NCI-H2081 (cell line): Measurements from ENCODE around the gene SMYD3.

Experiments
- DNase-seq, 2 experiments: peaks; one replicate each; lab custom pipeline; 2025; lab: John Stamatoyannopoulos, UW

The SMYD3 gene

DNA sequence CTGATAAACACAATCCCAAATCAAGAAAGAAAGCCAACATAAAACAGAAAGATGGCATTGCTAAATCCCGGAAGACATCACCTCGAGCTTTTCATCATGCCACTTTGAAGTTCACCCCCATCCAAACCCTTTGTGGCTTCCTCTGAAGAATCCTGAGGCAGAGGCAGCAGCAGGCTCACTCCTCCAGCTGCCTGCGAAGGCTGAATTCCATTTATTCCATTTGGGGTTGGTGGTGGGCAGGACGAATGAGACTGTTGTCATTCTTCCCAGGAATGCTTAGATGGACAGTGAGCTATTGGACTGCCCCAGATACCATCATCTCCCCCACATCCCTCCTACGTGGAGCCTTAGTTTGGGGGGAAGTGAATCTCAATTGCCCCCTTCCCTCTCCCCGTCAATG is 437.5 kb downstream of the SMYD3 start:
- no peak for DNase-seq

DNA sequence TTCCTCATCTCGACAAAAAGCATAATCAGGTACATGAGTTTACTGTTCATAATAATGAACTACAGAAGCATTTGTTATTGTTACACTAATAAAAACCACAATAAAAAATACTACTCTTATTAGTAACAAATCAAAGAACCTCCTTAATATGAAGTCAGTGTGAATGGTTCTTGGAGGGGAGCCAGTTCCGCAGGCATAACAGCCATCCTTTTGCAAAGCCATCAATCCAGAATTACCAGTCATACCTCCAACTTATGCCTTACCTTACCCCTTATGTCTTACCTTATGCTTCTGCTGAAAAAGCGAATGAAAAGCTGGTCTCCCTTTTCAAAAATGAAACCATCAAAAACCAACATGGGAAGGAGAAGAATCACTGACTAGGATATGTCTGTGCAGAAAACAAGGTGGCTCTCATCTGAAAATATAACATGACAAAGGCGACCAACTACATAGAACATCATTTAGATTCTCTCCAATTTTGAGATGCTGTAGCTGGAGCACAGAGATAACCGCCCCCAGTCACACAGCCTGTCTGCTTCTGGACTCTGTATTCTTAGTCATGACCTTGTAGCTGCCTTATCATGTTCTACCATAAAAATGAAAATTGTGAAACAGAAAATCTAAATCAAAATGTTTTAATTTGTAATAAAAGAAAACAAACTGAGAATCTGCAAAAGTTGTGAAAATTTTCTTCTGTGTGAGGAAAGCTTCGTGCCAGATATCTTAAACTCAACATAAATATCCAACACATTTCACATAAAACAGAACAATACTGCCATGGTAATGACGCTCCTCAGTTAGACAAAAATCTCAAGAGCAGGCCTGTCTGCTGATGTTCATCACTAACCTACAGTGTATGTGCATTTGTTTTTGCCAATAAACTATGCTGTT is 438.2 kb downstream of the SMYD3 start:
- no peak for DNase-seq

DNA sequence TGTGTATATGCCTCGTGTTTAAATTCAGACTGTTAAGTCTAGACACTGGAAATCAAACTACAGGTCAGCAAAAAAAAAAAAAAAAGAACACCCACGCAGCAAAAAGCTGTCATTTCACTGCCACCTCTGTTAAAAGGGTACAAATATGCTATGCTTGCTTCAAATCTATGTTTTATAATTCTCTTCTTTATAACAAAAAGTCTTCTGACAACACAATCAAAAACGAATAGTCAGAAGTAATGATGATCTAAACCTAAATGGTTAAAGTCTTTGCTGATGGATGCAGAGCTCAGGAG is 438.9 kb downstream of the SMYD3 start:
- no peak for DNase-seq

DNA sequence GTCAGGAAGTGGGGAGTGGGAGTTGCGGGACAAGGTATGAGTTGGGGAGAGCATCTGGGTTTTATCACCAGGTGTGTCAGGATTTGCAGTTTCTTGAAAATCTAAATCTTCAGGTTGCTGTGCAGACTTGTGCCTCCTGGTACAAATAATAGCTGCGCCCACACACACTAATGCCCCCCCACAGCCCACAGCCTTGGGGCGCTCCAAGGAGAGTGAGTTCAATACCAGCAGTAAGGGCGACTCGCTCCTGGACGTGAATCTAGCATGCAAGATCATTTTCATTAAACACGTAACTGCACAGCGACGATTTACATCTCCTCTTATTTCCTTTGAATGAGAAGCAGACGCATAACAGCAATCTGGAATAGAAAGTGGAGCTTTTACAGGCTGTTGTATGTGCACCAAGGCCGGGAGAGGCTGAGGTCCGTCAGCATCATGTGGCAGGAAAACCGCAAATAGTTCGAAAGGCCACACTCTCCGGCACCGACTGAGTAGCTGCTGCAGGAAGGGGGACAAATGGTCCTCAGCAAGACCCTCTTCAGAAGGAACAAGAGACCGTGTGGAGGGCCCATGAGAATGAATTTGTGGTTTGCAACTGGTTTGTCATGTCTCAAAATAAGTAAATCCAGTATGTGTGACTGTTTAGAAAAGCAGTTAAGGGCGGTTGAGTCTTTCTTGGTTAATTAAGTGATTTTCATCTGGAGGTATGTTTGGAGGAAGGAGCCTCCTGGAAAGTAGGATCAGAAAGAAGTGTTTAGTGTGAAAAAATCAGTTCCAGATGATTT is 439.5 kb downstream of the SMYD3 start:
- DNase-seq: no peak

DNA sequence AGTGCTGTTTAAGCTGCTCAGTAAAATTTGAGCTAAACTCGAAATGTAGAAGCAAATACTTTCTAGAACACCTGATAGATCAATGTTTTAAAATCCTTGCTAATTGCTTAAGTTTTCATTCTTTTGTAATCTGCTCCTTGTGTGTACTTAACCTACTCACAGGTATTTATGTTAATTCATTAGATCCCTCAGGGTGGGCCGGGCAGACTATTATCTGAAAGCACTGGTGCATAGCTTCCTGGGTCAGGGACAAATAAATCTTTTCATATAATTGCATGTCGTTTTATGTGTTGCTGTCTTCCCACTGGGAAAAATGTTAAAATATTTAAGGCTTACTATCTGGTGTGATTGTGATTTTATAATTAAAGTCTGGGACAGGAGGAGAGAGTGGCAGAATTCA is 440.5 kb downstream of the SMYD3 start:
- DNase-seq: peak in 1 of 2 experiments; percentile 54

DNA sequence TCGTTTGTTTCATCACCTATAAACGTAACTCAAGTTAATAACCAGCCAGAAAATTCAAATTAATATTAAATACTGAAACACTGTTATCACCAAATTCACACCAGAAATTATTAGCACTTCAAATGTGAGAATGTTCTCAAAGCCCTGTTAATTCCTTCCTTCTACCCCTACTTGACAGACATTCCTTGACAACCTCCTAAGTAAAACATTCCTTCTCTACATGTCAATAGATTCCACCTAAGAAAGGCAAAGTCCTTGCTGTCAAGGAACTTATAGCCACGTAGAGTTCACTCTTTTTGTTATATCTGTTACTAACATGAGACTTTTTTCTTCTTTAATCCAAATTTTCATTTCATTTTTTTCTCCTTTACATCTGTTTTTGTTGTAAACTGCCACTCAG is 441.5 kb downstream of the SMYD3 start:
- DNase-seq: no peak

DNA sequence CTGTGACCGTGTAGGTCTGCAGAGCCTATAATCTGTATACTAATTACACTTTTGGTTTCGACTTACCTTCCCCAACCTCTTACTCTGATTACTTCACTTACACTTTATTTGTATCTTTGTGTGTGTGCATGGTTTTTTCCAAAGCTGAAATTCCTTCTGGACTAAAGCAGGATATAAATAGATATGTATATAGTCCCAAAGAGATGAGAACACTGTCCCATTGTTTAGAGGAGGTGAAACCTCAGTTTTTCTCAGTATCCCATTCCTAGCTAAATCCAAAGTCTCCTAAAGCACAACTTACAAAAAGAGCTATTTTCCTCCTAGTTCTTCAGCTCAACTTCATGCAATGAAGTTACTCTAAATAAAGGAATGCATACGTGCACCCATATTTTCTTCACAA is 442.2 kb downstream of the SMYD3 start:
- DNase-seq: no peak

DNA sequence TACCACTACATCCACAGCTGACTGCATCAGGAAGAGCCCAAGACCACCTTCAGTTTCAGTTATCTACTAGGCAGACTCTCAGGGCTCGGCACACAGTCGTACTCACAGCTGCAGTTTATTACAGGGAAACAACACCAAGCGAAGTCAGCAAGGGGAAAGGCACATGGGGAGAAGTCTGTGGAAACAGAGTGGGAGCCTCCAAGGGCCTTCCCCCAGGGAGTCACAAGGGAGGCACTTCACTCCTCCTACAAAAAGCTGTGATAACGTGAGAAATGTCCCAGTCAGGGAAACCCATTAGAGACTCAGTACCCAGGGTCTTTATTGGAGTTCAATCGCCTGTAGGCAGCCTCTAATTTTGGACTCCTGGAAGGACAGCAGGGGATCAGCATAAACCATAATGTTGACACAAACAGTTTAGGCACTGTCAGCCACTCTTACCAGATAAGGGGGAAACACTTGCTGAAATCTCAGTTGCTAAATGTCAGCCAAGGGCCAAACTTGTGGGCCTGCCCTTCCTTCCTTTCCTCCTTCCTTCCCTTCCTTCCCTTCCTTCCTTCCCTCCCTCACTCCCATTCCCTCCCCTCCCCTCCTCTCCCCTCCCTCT is 444.0 kb downstream of the SMYD3 start:
- DNase-seq: no peak

DNA sequence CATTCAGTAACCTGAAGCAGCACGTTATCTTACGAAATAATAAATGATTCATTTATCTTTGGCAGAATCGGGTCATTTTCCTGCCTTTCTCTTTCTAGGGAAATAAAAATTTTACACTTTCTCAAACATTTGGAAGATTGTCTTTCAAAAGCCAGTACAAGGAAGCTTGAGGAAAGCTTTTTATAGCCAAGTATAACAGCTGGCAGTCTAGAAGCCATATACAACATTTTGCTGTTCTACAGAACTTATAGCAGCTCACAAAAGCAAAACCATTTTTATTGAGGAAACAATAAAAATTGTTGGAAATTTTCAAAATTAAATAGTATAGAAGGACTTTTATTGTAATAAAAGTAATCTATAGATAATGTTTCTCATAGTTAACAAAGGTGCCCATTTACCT is 448.6 kb downstream of the SMYD3 start:
- no peak for DNase-seq

DNA sequence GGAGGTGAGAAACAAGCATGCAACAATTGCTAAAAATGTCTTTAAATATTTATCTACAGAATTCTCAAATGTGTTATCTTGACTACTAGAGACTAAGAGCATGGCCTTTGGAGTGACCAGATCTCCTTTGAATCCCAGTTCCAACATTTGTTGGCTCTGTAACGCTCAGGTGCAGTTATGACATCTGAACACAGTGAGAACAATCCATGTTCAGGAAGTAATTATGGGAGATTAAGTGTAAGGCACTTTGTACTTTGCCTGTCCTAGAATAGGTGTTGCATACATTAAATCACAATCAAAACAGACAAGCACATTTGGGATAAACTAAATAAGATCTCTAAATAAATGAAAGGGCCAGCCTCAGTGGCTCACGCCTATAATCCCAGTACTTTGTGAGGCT is 454.5 kb downstream of the SMYD3 start:
- DNase-seq: peak in 1 of 2 experiments; percentile 53

DNA sequence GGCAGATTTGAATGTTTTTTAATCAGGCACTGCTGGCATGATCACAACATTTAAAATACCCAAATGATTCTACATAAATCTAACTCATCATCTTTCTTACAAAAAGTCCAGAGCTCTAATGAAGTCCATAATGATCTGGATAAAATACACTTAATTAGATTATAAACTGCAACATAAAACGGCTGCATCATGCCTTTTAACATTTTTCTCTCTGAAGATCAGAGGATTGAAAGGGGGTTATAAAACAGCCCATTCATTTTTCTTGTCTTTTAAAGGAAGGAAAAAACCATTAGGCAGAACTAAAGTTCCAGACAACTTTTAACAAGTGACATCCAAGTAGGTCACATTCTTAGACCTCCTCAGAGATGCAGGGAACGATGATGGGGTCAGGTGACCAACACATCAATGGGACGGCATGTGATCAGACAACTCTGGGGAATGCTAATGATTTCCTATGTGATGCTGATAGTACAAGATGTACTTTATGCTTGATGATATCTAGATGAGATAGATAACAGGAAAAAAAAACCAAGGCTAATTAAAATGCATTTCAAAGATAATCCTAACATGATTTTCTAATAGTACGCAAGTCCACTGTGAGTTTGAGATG is 455.1 kb downstream of the SMYD3 start:
- DNase-seq: no peak

DNA sequence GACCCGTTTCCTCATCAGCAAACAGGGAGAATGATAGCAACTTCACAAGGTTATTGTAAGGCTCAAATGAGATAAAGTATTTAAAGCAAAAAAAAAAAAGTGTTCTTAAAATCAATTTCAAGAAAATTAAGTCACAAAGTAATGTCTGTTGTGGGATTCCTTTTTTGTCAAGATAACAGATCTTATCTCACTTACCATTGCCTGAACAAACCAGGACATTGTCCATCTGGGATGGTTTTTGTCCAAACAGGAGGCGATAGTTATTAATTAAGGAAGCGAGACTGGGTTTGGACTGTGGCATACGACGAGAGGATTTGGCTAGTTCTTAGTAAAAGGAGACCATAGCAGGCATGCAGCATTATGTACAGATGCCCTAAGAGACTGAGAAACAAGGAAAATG is 458.4 kb downstream of the SMYD3 start:
- DNase-seq: no peak

DNA sequence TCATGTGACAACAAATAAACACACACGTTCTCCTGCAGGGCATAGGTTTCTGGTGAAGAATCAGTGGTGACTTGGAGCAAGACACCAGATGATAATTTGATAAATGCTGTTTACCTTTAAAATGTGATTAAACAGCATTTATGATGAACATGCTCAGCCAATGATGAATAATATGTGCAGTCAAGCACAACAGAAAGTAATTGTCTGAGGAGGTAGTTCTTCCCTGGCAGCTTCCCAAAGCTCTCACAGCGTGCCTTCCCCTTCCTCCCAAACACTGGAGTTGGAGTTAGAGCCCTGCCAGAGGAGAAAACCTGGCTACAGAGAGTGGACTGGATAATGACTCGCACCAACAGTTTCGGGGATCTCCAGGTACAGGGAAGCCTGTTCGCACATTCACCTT is 463.5 kb downstream of the SMYD3 start:
- peak; percentile 67 to 87 for DNase-seq

DNA sequence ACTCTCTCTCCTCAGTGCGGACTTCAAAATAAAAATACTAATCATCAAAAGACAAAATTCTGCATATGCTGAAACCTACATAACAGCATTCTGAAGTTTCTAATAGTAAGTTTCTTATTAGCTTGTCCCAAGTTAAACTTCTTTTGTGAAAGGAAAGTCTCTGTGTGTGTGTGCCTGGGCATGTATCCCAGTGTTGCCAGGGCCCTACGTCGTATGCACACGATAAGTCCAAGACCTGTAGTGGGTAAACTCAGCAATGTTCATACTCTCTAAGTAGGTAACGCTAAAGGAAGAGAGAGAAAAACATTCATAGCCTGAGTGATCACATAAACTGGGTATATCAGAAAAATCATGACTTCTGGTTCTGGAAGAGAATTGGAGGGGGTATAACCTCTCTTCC is 465.7 kb downstream of the SMYD3 start:
- no peak for DNase-seq

DNA sequence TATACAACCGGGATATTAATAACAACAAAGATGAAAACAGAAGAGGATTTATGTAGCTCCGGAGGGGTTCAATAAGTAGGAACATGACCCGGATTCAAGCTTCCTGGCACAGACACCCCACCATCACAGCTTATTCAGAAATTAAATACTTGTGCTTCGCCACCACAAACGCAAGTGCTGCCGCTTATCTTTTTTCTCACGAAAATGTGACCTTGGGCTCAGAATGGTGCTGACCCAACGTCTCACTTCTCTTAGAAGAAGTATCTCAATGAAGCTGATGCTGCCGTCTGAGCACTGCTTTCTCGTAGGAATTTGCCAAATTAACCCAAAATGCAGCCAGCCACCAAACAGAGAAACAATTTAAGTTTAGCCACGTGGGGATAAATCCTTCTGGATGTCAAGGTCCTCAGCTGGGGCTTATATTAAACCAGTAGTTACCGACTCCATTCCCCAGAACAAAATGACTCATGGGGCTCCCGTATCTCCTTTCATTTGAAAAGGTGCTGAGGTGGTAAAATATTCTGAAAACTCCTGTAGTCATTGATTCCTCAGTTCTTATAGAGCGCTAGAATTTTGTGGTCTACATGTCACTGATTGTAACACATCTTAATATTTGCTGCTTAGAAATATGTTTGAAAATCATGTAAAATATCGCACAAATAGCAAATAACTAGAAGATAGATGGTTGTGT is 466.7 kb downstream of the SMYD3 start:
- no peak for DNase-seq

DNA sequence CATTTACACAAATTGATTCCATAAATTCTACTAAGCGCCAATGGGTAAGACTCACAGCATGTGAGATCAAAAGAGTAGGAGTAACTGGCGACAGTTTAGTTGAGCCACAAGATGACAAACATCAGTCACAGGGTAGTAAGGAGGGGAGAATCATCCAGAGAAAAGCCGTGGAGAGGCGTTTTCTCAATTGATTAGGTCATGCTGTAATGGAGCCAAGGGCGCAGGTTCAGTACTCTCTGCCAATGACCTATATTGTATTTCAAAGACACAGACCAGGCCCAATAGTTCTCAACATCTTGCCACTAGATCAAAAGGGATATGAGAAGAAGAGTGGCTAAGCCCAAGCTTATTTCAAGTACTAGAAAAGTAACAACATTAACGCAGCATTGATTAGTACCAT is 467.5 kb downstream of the SMYD3 start:
- no peak for DNase-seq

DNA sequence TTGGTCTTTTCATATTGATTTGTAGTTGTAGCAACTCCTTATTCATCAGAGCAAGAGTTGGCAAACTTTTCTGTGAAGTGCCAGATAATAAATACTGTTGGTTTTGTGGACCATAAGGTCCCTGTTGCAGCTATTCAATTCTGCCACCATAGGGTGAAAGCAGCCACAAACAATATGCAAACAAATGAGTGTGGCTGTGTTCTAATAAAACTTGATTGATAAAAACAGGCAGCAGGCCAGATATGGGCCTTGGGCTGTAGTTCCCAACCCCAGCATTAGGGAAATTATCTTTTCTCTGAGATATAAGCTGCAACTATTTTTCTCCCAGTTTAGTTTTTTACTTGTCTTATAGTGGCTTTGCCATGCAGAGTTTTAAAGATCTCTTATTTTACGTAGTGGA is 469.2 kb downstream of the SMYD3 start:
- no peak for DNase-seq

DNA sequence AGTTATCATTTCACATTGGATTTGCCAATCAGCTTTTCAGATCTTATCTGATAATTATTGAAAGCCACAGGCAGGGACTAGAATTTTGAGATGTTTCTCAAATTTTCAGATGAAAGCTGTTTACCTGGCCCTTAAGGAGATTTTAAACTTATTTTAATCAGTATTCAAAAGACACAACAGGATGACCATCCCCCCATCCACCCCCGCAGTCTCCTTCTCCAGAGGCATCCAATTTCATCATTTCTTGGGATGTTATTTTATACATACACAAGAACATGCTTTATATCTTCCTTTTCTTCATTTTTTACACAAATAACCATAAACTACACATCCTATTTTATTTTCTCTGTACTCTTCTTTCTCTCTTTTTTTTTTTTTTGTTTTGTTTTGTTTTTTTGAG is 470.9 kb downstream of the SMYD3 start:
- DNase-seq: no peak

DNA sequence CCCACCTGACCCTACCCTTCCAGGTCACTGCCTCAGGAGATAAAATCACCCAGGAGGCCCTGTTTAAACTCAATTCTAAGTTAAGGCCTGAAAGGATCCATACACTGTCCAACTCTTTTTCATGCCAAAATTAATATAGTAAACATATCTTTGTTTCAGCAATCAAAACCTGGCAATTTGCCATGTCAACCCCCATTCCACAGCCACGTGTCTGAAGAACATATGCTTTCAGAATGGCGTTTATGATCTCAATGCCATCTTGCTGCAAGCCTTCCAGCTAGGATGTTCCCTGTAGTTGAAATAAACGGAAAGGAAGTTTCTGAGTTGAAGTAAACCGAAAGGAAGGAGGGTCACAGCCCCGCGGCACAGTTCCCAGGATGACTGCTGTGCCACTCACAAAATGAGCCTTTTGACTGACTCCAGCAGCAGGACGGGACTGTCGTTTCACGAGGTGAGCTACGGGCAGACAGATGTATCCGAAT is 472.0 kb downstream of the SMYD3 start:
- DNase-seq: no peak

DNA sequence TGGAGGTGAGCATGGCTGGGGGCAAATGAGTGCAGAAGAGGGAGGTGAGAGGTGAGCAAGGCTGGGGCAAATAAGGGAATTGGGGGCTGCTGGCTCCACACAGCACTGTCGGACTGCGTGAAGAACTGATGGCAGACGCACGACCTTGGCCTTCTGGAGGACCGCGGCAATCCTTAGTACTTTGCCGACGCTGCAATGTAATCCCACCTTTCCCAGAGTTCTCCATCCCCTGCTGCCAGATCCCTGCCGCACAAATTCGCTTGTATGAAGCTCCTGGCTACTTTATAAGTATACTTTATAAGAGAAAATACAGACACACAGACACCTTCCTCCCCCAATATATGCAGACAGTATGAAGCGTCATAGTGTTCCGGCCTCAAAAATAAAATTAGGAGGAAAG is 472.4 kb downstream of the SMYD3 start:
- DNase-seq: no peak

DNA sequence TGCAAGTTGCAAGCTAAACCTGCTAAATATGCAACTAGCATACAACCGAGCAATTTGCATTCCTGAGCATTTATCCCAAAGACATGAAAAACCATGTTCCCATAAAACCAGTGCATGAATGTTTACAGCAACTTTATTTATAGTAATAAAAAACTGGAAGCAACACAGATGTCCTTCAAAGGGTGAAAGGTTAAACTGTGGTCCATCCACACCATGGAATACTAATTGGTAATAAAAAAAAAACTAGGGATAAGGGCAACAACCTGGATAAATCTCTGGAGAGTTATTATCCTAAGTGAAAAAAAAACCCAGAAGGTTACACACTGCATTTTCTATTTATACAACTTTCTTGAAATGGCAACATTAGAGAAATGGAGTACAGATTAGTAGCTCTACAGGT is 474.1 kb downstream of the SMYD3 start:
- DNase-seq: no peak

DNA sequence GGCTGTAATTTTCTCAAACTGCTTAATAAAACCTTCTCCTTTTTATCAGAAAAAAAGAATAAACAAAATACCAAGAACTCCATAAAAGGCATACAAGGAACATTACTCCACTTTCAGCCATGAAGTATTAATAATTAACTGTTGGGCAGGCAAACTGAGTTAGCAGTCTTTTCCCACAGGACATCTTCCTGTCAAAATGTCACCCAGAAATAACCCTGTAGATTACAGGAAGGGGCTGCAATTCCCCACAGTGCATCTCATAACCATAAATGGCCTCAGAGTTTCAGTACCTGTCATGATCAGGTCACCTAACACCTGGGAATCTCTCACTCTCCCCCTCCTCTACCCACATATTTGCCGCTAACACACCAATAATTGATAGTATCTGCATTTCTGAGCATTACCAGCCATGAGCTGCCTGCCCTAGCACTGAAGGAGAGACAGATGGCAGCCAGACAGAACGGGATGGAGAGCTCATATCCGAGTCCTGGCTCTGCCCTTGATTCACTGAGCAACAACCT is 475.0 kb downstream of the SMYD3 start:
- no peak for DNase-seq
